ENCODE measurements around the gene VPS35L. TPM values are rescaled to one million over a fixed set of nuclear protein-coding genes. Genes with fewer than 3 reads are reported as not detected.
"Not testable (repeated sequence)": the region's sequence is repeated elsewhere in the genome, so short reads cannot be mapped to it uniquely, and the experiment has no call there.

Gene VPS35L
- total and polyA plus RNA-seq, 12 donors, result 15.0 to 35.1 (median 30.4) TPM

- ATAC-seq (no peak), DNase-seq (no peak)
- Histone ChIP-seq H3K36me3 (peaks cover 0 to 50% (median 7%) of the 10 kb centered on the region in 9 donors), H3K4me3 (no peak overlapping the region), H3K4me1 (peaks cover 0 to 56% (median 43%) of the 10 kb centered on the region in 9 donors), H3K27ac (no peak overlapping the region), H3K9me3 (no peaks in the 10 kb centered on the region), H3K27me3 (no peaks in the 10 kb centered on the region)
- intact Hi-C loops (cut with DNase I), result loop anchor here in 3 of 10 donors (5.0 to 10.0 kb wide), 3 partner anchors 69 to 171 kb away; partner anchors contain the start of gene GPRC5B (in 1 of the 3)
- TF ChIP-seq CTCF (IDR thresholded peaks at IDR 0.05), result no peak
- WGBS, 2 donors, result 94 to 96% methylated on average over 6 of the region's 6 CpGs
These were observed 158.2 kb downstream of the VPS35L start for GRCh38 chr16:19713697-19714096.

DNA sequence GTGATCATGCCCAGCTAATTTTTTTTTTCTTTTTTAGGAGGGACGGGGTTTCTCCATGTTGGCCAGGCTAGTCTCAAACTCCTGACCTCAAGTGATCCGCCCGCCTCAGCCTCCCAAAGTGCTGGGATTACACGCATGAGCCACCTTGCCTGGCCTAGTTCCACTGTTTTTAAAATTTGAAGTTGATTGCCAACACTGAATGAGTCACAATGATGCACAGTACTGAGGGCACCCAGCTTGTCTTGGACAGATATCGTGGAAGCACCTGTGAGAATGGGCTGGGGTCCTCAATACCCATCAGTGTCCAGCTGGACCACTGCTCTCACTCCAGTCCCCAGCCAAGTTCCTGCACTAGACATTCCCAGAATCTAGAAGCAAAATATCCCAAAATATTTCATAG is 160.1 kb downstream of the VPS35L start:
- H3K4me3 ChIP-seq, result no peak overlapping the region
- TF ChIP-seq CTCF (IDR thresholded peaks at IDR 0.05), result no peak
- H3K27ac ChIP-seq, result no peak overlapping the region
- WGBS, 2 donors, result 95 to 96% methylated on average over 5 of the region's 5 CpGs
- no peaks in the 10 kb centered on the region for H3K27me3 ChIP-seq
- H3K4me1 ChIP-seq, result peaks cover 0 to 56% (median 45%) of the 10 kb centered on the region in 9 donors
- intact Hi-C loops (cut with DNase I), result loop anchor here in 7 of 10 donors (5.0 to 10.0 kb wide), 5 partner anchors 68 to 169 kb away; partner anchors contain the start of gene GPRC5B (in 7 of the 7)
- ATAC-seq (no peak), DNase-seq (no peak)
- H3K9me3 ChIP-seq, result no peaks in the 10 kb centered on the region
- H3K36me3 ChIP-seq, result peaks cover 0 to 33% (median 7%) of the 10 kb centered on the region in 9 donors

DNA sequence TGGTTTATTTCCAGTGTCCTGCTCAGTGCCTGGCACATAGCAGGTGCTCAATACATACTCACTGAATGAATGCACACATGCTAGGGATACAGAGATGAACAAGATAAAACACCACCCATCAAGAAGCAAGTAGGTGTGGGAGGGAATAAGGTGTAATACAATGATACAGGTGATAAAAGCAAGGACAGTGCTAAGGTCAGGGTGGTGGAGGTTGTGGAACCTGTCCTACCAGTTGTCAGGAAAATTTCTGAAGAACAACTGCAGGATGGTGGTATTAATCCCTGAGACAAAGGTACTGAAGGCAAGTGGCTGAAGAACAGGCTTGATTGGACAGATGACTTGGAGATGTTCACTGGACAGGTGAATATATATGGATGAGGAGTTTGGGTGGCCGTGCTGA is 160.7 kb downstream of the VPS35L start:
- Histone ChIP-seq H3K4me3 (peak overlapping the region in 7 of 10 donors; percentile 75 to 99 (median 96)), H3K4me1 (peaks cover 0 to 56% (median 42%) of the 10 kb centered on the region in 9 donors), H3K27ac (peak overlapping the region in 3 of 10 donors; percentile 88 to 94 (median 88)), H3K36me3 (peaks cover 0 to 33% (median 7%) of the 10 kb centered on the region in 9 donors), H3K27me3 (no peaks in the 10 kb centered on the region), H3K9me3 (no peaks in the 10 kb centered on the region)
- WGBS, 2 donors, result 76 to 82% methylated on average over 1 of the region's 1 CpG
- TF ChIP-seq CTCF (IDR thresholded peaks at IDR 0.05), result no peak
- ATAC-seq (no peak), DNase-seq (no peak)
- intact Hi-C loops (cut with DNase I), result loop anchor here in 7 of 10 donors (5.0 to 10.0 kb wide), 5 partner anchors 69 to 169 kb away; partner anchors contain the start of gene GPRC5B (in 7 of the 7)

- not testable (repeated sequence) for H3K9me3 ChIP-seq, H3K27me3 ChIP-seq, ATAC-seq, DNase-seq
- intact Hi-C loops (cut with DNase I), result loop anchor here in 7 of 10 donors (5.0 to 10.0 kb wide), 5 partner anchors 69 to 168 kb away; partner anchors contain the start of gene GPRC5B (in 7 of the 7)
- 37 to 40% methylated on average over 11 of the region's 11 CpGs for WGBS, 2 donors
- Histone ChIP-seq H3K27ac (peak overlapping the region in 8 of 10 donors; percentile 51 to 94 (median 86)), H3K36me3 (peaks cover 0 to 32% (median 7%) of the 10 kb centered on the region in 9 donors), H3K4me1 (peaks cover 0 to 55% (median 41%) of the 10 kb centered on the region in 9 donors), H3K4me3 (peak overlapping the region; percentile 75 to 99 (median 95))
These were observed 161.2 kb downstream of the VPS35L start for GRCh38 chr16:19716728-19717127.

DNA sequence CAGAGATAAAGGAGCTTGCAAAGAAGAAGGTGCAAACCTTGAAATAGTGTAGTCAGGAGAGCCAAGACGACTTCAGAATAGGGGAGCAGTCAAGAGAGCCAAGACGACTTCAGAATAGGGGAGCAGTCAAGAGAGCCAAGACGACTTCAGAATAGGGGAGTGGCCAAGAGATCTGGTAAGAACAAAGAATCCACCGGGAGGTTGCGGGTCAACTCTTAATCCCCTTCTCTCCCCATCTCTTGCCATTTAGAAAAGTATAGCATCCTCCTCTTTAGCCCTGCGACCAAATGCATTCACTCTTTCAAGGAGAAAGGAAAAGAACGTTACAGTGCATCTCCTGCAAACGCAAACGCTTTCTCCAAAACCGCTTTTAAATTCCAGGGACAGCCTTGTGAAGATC is 161.8 kb downstream of the VPS35L start:
- no peaks in the 10 kb centered on the region for H3K27me3 ChIP-seq
- no peak for TF ChIP-seq CTCF (IDR thresholded peaks at IDR 0.05)
- intact Hi-C loops (cut with DNase I), result loop anchor here in 7 of 10 donors (5.0 to 10.0 kb wide), 5 partner anchors 70 to 167 kb away; partner anchors contain the start of gene GPRC5B (in 7 of the 7)
- peak overlapping the region; percentile 75 to 99 (median 95) for H3K4me3 ChIP-seq
- H3K36me3 ChIP-seq, result peaks cover 0 to 31% (median 7%) of the 10 kb centered on the region in 9 donors
- ATAC-seq (peak in 1 of 8 donors; percentile 3), DNase-seq (no peak)
- peaks cover 0 to 53% (median 41%) of the 10 kb centered on the region in 9 donors for H3K4me1 ChIP-seq
- peak overlapping the region in 9 of 10 donors; percentile 51 to 94 (median 85) for H3K27ac ChIP-seq
- 0% methylated on average over 10 of the region's 10 CpGs for WGBS, 2 donors
- H3K9me3 ChIP-seq, result no peaks in the 10 kb centered on the region

Measured in heart right ventricle (tissue), 16 donors.